ENCODE measurements around the gene KDM5C.

GRCh38 chrX:53262918-53263394 lies 37.9 kb upstream of the KDM5C start:
- no peak for TF ChIP-seq CTCF (IDR thresholded peaks at IDR 0.05)
- no peak for TF ChIP-seq POLR2A (IDR thresholded peaks at IDR 0.05)
- TF ChIP-seq POLR2AphosphoS5 (IDR thresholded peaks at IDR 0.05), result no peak

All from breast epithelium (tissue), 3 donors.